GM18505 (cell line): ENCODE data around the gene MOB3B.

Experiments
- ATAC-seq: cut with Tn5 transposase; IDR thresholded peaks from one replicate; pipeline ENCODE4 v1.9.1; 2021; ENCODE audit not compliant: unreplicated experiment
- POLR2A ChIP-seq: IDR thresholded peaks from 4 replicates; pipeline ENCODE4 v1.6.1; 2011; ENCODE audit warnings: borderline replicate concordance; ENCODE audit not compliant: insufficient read depth, insufficient read length; ENCODE audit errors: extremely low read depth

Gene MOB3B

DNA sequence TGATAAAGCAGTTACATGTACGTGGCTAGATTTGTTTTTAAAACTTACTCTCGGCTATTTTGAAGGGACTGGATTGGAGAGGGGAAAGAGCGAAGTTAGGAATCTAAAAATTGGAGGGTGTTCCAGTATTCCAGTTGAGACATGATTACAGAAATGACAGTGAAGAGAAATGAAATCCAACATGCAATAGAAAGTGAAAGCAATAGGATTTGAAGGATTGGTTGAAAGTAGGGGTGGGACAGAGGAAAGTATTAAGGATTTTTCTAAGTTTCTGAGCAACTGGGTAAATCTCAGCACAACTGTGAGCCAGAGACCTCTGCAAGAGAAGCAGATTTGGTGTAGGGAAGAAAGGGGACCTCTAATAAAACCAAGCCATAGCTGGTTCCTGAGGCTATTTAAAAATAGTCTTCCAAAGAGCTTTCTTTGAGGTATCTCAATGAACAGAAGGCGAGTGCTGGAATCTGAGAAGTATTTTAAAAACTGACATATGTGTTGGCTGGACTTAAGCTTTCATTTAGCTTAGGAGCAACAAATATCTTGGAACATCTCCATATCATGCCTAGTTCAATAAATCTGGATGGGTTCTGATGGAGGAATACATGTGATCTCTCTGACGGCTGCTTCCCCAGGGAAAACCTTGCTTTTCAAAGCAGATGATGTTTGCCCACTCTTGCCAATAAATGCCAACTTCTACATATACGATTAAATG, 115.9 kb downstream of the MOB3B start:
- no peak for TF ChIP-seq POLR2A
- no peak for ATAC-seq

DNA sequence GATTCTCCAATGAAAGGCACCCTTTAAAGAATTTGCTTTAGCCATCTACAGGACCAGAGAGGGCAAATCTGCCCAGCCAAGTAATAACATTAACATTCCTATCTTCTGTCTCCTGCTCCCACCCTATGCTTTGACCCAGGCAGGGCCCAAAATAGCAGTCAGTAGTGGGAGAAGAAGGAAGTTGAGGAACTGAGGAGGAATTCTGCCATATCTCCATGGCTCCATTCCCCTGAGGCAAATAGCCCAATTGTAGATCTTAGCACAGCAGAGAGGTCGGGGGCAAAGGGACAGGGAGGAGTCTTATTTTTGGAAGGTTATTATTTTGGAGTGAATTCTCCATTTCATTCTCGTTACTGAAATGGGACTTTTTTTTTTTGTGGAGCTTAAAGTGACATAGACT, 116.7 kb downstream of the MOB3B start:
- no peak for ATAC-seq
- TF ChIP-seq POLR2A: no peak

DNA sequence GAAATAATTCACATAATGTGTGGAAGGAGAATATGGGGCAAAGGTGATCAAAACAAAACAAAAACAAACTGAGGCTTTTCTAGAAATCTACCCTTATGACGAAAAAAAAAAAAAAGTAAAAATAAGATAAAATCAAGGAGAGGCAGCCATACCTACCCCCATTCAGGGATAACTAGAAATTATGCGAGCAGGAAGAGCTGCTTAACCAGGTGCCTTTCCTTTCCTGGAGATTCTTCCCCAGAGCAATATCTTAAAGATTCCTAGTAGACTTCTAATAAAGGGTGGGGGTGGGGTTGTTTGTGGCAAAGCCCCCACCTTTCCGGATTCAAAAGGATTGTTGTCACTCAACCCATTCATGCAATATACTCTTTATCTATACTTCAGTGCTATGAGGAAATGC, 117.5 kb downstream of the MOB3B start:
- TF ChIP-seq POLR2A: no peak
- no peak for ATAC-seq

DNA sequence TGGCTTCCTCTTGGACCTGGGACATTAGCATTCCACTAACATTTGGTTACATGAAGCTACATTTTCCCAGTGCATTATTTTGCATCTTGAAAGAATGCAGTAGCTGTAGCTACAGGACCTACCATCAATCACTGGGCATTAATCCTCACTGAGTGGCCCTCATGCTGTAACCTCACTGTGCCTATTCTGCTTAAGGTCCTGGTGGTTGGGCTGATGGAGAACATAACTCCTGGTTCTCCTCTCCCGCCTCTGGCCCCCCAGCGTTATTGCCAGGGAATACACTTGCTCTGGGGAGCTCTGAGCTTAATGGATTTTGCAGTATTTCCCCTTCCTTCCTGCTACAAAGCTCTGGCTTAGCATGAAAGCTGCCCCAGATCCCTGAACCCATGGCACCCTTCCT, 121.1 kb downstream of the MOB3B start:
- no peak for TF ChIP-seq POLR2A
- no peak for ATAC-seq

DNA sequence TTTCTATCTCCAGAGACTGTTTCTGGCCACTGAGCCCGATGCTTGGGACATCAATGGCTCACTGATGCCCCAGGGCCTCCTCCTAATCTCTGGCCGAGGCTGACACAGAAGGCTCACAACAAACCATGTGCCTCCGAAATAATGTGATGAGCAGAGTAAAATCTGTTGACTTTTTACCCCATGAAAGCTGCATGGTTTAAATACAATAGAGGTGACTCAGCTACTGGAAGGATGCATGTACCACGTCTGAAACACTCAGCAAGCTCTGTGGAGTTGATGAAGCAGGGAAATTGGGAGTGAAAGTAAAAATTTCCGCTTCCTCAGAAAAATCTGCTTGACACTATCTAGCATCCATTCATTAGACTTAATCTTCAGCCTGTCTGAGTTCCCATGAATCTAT, 121.6 kb downstream of the MOB3B start:
- TF ChIP-seq POLR2A: no peak
- ATAC-seq: no peak

DNA sequence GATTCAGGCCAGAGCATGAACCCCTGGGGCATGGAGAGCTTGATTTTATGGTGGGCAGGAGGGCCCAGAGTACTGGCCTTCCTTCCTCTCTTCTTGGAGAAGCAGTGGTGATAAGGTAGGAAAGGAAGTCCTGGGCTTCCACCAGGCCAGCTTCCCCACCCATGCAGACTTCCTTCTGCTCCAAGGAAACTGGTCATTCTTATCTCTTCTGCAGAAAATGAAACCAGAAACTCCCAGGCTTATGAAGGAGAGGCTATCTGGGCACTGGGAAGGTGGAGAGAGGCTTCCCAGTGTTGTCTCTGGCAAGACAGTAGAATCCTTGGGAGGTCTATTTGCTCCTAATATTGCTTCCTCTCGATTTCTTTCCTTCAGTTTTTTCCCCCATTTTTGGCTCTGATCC, 122.1 kb downstream of the MOB3B start:
- no peak for ATAC-seq
- no peak for TF ChIP-seq POLR2A

DNA sequence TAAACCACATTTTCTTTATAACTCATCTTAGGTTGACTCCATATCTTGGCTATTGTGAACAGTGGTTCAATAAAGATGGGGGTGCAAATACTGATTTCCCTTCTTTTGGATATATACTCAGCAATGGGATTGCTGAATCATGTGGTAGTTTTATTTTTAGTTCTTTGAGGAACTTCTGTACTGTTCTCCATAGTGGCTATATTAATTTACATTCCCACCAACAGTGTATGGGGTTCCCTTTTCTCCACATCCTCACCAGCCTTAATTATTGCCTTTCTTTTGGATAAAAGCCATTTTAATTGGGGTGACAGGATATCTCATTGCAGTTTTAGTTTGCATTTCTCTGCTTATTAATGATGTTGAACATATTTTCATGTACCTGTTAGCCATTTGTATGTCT, 125.0 kb downstream of the MOB3B start:
- ATAC-seq: no peak

DNA sequence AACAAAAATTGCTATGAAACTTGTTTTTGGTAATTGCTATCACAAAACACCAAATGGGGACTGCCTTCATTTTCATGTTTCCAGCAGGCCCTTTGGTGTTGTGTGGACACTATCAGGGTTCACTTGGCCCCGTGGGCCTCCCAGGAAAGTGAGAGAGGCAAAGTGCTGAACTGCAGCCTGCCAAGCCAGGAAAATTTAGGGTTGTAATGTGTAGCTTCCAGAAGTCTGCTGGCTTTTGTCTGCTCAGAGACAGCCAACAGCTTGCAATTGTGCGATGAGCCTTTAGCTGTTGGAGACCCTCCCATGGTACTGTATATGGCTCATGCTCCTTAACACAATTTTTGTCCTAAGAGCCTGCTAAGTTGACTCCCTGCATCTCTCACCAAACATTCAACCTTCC, 127.0 kb downstream of the MOB3B start:
- no peak for TF ChIP-seq POLR2A
- ATAC-seq: no peak

More for the DNA sequence above, 125.0 kb downstream of the MOB3B start:
- no peak for TF ChIP-seq POLR2A

DNA sequence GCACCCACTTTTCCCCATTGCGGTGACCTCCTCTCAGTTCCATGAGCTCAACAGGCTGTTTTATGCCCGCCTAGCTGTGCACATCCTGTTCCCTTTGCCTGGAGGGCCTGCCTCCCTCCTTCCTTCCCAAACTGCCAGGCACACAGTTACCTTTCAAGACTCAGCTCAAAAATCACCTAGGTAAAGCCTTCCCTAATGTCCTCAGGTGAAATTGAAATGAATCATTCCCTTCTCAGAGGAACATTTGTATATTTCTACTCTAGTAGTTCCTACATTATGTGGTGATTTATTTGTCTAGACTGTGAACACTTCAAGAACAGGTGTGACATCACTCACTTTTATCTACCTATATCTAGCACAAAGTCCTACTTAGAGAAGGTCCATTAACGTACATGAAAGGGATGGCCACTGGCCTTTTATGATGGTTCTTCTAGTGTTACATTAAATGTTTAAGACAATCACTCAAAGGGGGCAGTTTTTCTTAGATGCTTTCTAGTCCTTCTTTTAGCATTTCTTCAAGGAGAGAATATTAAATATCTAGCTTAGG, 129.2 kb downstream of the MOB3B start:
- ATAC-seq: no peak
- no peak for TF ChIP-seq POLR2A

DNA sequence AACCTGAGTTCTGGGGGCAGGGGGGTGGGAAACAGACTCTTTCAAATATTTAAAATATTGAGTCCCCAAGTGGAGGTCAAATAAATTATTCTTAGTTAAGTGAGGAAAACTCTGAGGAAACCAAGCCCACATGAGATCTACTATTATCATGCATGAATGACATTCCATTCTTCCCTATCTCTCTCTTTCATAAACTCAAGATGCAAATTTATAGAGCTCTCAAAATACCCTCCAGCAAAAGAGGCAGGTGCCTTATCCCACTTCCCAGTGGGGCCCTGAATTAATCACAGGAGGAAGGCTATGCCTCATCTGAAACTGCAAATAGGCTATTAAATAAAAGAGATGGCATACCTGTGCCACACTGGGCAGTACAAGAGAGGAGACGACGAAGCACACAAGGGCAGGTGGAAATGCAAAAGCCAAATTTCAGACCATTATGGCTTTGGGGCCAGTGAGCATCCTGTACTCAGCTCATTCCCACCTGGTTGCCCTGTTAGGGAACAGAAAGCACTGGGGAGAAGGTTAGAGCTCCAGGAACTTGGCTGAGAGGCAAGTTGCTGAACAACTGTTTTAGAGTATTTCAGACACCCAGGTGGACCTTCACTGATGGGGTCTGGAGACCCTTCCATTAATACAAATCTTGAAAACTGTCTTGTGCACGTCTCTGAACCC, 130.5 kb downstream of the MOB3B start:
- no peak for ATAC-seq
- TF ChIP-seq POLR2A: no peak

DNA sequence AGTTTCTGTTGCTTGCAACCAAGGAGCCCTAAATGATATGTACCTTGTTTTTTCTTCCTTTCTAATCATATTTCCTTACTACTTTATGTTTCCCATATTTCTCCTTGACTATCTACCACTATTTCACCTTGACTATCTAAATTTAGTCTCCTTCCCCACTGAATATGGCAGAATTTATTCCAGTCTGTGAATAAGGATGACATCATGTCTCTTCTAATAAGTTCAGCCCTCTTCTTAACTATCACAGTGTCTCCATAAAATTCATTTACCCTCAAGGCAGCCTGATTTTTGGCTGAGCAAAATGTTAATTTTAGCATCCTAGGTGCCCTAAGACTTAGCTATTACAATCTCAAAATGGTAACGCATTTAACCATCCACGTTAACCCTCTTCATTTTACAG, 133.1 kb downstream of the MOB3B start:
- TF ChIP-seq POLR2A: no peak
- no peak for ATAC-seq

DNA sequence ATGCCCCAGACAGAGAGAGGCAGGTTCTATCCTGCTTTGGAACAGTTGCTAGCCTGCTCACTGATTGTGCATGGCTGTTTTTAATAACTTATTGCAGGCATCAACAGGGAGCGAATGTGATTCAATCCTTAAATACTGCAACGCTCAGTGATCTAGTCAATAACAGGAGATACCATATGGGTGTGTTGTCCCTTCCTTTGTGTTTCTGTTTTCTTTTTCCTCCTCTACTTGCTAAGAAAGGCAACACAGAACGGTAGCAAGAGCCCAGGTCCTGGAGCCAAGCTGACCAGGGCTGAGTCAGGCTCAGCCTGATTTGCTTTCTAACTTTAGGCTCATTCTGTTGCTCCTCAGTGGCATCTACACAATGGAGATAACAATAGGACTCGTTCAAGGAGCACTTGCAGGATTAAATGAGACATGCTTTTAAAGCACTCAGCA, 134.1 kb downstream of the MOB3B start:
- ATAC-seq: no peak
- no peak for TF ChIP-seq POLR2A

DNA sequence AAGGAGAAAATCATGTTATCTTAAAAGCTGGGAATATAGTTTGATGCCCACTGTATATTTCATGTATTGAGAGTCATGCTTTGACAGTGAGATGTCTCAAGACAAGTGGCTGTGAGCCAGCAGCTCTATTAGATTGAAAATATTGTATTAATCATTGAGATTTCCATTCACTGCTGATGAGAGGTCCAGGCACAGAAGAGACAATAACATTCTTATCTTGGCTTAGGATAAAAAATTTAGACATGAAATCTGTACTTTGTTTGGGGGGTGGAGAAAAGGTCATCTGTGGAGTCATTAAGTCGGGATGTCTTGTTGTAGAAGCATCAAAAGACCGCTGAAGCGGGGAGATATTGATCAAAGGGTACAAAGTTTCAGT, 134.8 kb downstream of the MOB3B start:
- TF ChIP-seq POLR2A: no peak
- ATAC-seq: no peak

DNA sequence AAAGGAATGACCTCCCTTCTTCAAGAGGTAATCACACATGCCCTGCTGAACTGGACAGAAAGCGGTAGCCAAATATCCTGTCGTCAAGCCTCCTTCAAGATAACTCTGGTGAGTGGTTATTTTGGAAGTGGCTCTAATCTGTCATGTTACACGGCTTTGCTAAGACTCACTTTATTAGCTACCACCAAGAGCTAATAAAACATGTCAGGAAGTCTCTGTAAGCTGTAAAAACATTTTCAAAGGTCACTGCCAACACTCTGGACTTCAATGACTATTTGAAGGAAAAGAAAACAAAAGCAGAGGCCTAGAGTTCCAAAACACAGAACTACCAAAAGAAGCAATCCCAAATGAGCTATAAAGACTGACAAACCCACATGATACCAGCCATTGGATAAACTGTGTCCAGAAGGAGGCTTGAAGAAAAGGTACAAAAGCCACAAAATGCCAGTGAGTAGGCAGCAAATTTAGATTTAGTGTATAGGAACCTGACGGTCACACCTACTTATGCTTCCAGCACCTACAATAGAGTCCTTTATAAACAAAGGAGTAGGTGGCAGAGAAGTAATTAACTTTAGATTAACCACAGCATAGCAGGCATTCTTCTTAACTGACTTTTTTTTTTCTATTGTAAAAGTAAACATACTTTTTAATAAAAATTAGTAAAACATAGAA, 135.3 kb downstream of the MOB3B start:
- TF ChIP-seq POLR2A: no peak
- no peak for ATAC-seq
